Trophoblast cell (in vitro differentiated cells and primary cell): ENCODE measurements around the gene MYO7A.

Source experiments
- DNase-seq, 2 donors: peaks; one replicate each; pipeline ENCODE4 v3.0.0-alpha.2; 2016
- H2AFZ ChIP-seq: 2 replicates; pipeline ENCODE4 v1.6.1; 2013; ENCODE audit warnings: low read length, moderate library complexity, mild to moderate bottlenecking; ENCODE audit not compliant: insufficient read depth, poor library complexity
- H2AK5ac ChIP-seq: 2 replicates; pipeline ENCODE4 v1.6.1; 2013; ENCODE audit warnings: mild to moderate bottlenecking, low read length
- H2BK120ac ChIP-seq: 2 replicates; pipeline ENCODE4 v1.6.1; 2013; ENCODE audit warnings: low read length, mild to moderate bottlenecking, moderate library complexity; ENCODE audit not compliant: insufficient read depth, poor library complexity
- H2BK12ac ChIP-seq: 2 replicates; pipeline ENCODE4 v1.6.1; 2013; ENCODE audit warnings: mild to moderate bottlenecking, low read length, moderate library complexity
- H2BK5ac ChIP-seq: 2 replicates; pipeline ENCODE4 v1.6.1; 2013; ENCODE audit warnings: low read length, low read depth, moderate library complexity, mild to moderate bottlenecking; ENCODE audit not compliant: poor library complexity
- H3K14ac ChIP-seq: 2 replicates; pipeline ENCODE4 v1.6.1; 2013; ENCODE audit warnings: mild to moderate bottlenecking, low read length
- H3K18ac ChIP-seq: 2 replicates; pipeline ENCODE4 v1.6.1; 2013; ENCODE audit warnings: mild to moderate bottlenecking, low read length
- H3K23ac ChIP-seq: 2 replicates; pipeline ENCODE4 v1.6.1; 2013; ENCODE audit warnings: low read length
- H3K27ac ChIP-seq: 2 replicates; pipeline ENCODE4 v1.5.1; 2013; ENCODE audit warnings: low read depth, mild to moderate bottlenecking, inconsistent platforms, low read length, moderate library complexity
- H3K27me3 ChIP-seq: 2 replicates; pipeline ENCODE4 v1.6.1; 2013; ENCODE audit warnings: inconsistent platforms, mild to moderate bottlenecking, low read length, moderate library complexity; ENCODE audit not compliant: insufficient read depth
- H3K36me3 ChIP-seq, 2 experiments: 1 replicate in 1 of 2; 2 replicates in 1 of 2; pipeline ENCODE4 v1.6.1; 2013; ENCODE audit warnings: low read length in 2 of 2, mild to moderate bottlenecking in 2 of 2, moderate library complexity in 1 of 2; ENCODE audit not compliant: insufficient read depth in 2 of 2, control insufficient read depth in 1 of 2
- H3K4ac ChIP-seq: 2 replicates; pipeline ENCODE4 v1.6.1; 2013; ENCODE audit warnings: low read depth, mild to moderate bottlenecking, low read length, moderate library complexity
- H3K4me1 ChIP-seq, 2 experiments: 1 replicate in 1 of 2; 2 replicates in 1 of 2; pipeline ENCODE4 v1.6.1; 2013; ENCODE audit warnings: low read length in 2 of 2, mild to moderate bottlenecking in 2 of 2, moderate library complexity in 1 of 2; ENCODE audit not compliant: insufficient read depth in 2 of 2, control insufficient read depth in 1 of 2
- H3K4me2 ChIP-seq: 2 replicates; pipeline ENCODE4 v1.6.1; 2013; ENCODE audit warnings: inconsistent platforms, mild to moderate bottlenecking, low read length, moderate library complexity
- H3K4me3 ChIP-seq: 2 replicates; pipeline ENCODE4 v1.5.1; 2013; ENCODE audit warnings: mild to moderate bottlenecking, low read depth, low read length, inconsistent platforms
- H3K79me1 ChIP-seq: one replicate; pipeline ENCODE4 v1.6.1; 2013; ENCODE audit warnings: low read length
- H3K79me2 ChIP-seq: 2 replicates; pipeline ENCODE4 v1.6.1; 2013; ENCODE audit warnings: low read length, mild to moderate bottlenecking; ENCODE audit not compliant: control insufficient read depth, insufficient read depth, poor library complexity
- H3K9ac ChIP-seq: 2 replicates; pipeline ENCODE4 v1.6.1; 2013; ENCODE audit warnings: mild to moderate bottlenecking, low read length
- H3K9me3 ChIP-seq: 2 replicates; pipeline ENCODE4 v1.6.1; 2013; ENCODE audit warnings: low read depth, mild to moderate bottlenecking, control low read depth, inconsistent platforms, low read length; ENCODE audit not compliant: insufficient read depth
- H4K12ac ChIP-seq: 2 replicates; pipeline ENCODE4 v1.6.1; 2013; ENCODE audit warnings: low read depth, mild to moderate bottlenecking, low read length, moderate library complexity
- H4K8ac ChIP-seq: 2 replicates; pipeline ENCODE4 v1.6.1; 2013; ENCODE audit warnings: low read depth, mild to moderate bottlenecking, low read length, moderate library complexity
- H4K91ac ChIP-seq: one replicate; pipeline ENCODE4 v1.6.1; 2013; ENCODE audit warnings: low read depth, mild to moderate bottlenecking, low read length, moderate library complexity
- WGBS: extraction: QIAGEN DNeasy Blood & Tissue Kit; methylation state at CpG from one replicate; pipeline ENCODE4 v1.1.7; 2013; ENCODE audit warnings: missing lambda C conversion rate; ENCODE audit not compliant: insufficient read length, insufficient coverage; ENCODE audit errors: extremely low coverage; 5-methylcytosine and 5-hydroxymethylcytosine counted together

MYO7A gene

DNA sequence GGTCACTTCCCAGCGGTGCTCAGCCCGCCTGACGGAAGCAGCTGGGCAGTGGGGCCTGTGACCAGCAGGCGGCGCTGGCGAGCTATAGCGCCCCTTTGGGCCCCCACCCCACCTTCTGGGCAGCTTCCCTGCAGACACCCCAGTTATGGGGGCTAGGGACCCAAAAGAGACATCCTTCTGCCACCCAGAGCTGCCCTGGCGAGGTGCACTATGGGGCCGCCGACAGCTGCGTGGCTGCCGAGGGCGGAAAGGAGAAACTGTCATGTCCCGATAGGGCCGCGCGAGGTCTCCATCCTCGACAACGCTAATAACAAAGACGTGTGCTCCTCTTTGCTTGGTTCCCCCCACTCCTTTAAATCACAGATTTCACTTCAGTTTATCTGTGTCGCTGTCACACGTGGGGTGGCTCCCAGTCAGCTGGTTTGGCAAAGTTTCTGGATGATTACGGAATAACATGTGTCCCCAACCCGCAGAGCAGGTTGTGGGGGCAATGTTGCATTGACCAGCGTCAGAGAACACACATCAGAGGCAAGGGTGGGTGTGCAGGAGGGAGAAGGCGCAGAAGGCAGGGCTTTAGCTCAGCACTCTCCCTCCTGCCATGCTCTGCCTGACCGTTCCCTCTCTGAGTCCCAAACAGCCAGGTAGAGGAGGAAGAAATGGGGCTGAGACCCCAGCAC is 673 bp upstream of the MYO7A start:
- no peak overlapping the region for H3K14ac ChIP-seq
- H2BK120ac ChIP-seq = no peak overlapping the region
- H3K4ac ChIP-seq = no peak overlapping the region
- H2AFZ ChIP-seq = peak overlapping the region; percentile 42
- H3K79me2 ChIP-seq = no peaks in the 10 kb centered on the region
- no peaks in the 10 kb centered on the region for H3K79me1 ChIP-seq
- WGBS = no CpG with 5 or more reads among the region's 27 CpGs
- peaks cover 9 to 10% of the 10 kb centered on the region in 2 experiments for H3K4me1 ChIP-seq
- H3K27me3 ChIP-seq = no peaks in the 10 kb centered on the region
- no peak overlapping the region for H4K12ac ChIP-seq
- H3K9me3 ChIP-seq = peaks cover 2% of the 10 kb centered on the region
- no peak overlapping the region for H3K4me3 ChIP-seq
- H3K18ac ChIP-seq = no peak overlapping the region
- no peak overlapping the region for H3K9ac ChIP-seq
- H3K27ac ChIP-seq = no peak overlapping the region
- no peak overlapping the region for H3K23ac ChIP-seq
- DNase-seq = peak in 1 of 2 donors; percentile 50
- H4K8ac ChIP-seq = no peak overlapping the region
- H3K36me3 ChIP-seq = peaks cover 0 to 1% of the 10 kb centered on the region in 2 experiments
- H3K4me2 ChIP-seq = peak overlapping the region; percentile 67
- H2AK5ac ChIP-seq = no peak overlapping the region
- no peak overlapping the region for H2BK12ac ChIP-seq
- no peak overlapping the region for H2BK5ac ChIP-seq
- no peak overlapping the region for H4K91ac ChIP-seq

DNA sequence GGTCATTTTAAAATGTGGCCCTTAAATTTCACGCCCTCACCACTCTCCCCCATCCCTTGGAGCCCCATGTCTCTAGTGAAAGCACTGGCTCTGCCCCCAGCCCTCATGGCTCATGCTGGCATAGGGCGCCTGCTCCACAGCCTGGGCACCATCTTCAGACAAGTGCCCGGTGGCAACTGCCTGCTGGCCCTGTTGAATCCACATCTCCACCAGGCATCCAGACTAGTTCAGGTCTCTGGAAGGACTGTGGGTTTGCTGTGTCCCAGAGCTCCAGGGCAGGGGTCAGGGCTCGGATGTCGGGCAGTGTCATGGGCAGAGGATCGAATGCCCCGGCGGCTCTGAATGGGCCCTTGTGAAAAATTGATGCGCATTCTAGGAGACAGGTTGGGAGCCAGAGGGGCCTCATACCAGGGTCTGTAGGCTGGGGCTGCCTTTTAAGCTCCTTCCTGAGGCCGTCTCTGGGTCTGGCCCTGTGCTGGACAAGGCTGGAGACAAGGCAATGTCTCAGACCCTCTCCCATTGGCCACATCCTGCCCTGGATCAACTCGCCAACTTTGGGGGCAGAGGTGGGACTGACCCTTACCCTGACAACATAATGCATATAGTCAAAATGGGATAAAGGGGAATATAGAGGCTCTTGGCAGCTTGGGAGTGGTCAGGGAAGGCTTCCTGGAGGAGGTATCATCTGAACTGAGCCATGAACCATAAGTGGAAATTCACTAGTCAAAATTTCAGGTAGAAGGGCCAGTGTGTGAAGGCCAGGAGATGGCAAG is 1.2 kb downstream of the MYO7A start:
- Histone ChIP-seq H2BK5ac (no peak overlapping the region), H3K4ac (no peak overlapping the region), H2BK12ac (no peak overlapping the region), H3K27me3 (no peaks in the 10 kb centered on the region), H3K4me1 (peaks cover 9 to 10% of the 10 kb centered on the region in 2 experiments), H3K4me2 (no peak overlapping the region), H2BK120ac (no peak overlapping the region), H3K9me3 (no peaks in the 10 kb centered on the region), H3K79me2 (no peaks in the 10 kb centered on the region), H3K36me3 (no peaks in the 10 kb centered on the region), H3K14ac (no peak overlapping the region), H4K91ac (no peak overlapping the region), H4K12ac (no peak overlapping the region), H2AK5ac (no peak overlapping the region), H4K8ac (no peak overlapping the region), H3K79me1 (no peaks in the 10 kb centered on the region), H2AFZ (no peak overlapping the region), H3K23ac (no peak overlapping the region), H3K9ac (no peak overlapping the region), H3K27ac (no peak overlapping the region), H3K18ac (no peak overlapping the region), H3K4me3 (no peak overlapping the region)
- no CpG with 5 or more reads among the region's 11 CpGs for WGBS
- DNase-seq = no peak

DNA sequence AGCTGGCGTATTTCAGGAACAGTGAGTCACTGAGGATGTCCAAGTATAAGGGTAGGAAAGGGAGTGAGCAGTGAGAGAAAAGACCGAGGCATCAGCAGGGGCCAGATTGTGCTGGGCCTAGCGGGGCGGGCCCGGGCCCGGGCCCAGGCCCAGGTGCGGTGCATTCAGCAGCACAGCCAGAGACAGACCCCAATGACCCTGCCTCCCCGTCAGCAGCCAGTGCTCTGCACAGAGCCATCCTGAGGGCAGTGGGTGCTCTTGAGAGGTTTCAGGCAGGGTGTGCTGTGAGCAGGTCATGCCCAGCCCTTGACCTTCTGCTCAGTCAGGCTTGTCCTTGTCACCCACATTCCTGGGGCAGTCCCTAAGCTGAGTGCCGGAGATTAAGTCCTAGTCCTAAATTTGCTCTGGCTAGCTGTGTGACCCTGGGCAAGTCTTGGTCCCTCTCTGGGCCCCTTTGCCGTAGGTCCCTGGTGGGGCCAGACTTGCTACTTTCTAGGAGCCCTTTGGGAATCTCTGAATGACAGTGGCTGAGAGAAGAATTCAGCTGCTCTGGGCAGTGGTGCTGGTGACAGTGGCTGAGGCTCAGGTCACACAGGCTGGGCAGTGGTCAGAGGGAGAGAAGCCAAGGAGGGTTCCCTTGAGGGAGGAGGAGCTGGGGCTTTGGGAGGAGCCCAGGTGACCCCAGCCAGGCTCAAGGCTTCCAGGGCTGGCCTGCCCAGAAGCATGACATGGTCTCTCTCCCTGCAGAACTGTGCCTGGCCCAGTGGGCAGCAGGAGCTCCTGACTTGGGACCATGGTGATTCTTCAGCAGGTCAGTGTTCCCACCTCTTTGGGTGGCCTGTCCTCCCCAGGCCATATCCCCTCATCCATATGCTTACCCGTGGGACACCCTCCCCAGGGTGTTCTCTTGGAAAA is 2.1 kb downstream of the MYO7A start:
- Histone ChIP-seq H3K9me3 (no peaks in the 10 kb centered on the region), H2BK12ac (no peak overlapping the region), H4K12ac (no peak overlapping the region), H2BK5ac (no peak overlapping the region), H3K14ac (no peak overlapping the region), H3K36me3 (no peaks in the 10 kb centered on the region), H3K4me1 (peaks cover 9 to 10% of the 10 kb centered on the region in 2 experiments), H2AFZ (no peak overlapping the region), H4K91ac (no peak overlapping the region), H3K23ac (no peak overlapping the region), H3K18ac (no peak overlapping the region), H3K4me2 (no peak overlapping the region), H3K79me1 (no peaks in the 10 kb centered on the region), H3K4ac (no peak overlapping the region), H4K8ac (no peak overlapping the region), H3K9ac (no peak overlapping the region), H2AK5ac (no peak overlapping the region), H3K27me3 (no peaks in the 10 kb centered on the region), H2BK120ac (no peak overlapping the region), H3K79me2 (no peaks in the 10 kb centered on the region), H3K4me3 (no peak overlapping the region), H3K27ac (no peak overlapping the region)
- DNase-seq = peak in 1 of 2 donors; percentile 37
- WGBS = no CpG with 5 or more reads among the region's 11 CpGs

DNA sequence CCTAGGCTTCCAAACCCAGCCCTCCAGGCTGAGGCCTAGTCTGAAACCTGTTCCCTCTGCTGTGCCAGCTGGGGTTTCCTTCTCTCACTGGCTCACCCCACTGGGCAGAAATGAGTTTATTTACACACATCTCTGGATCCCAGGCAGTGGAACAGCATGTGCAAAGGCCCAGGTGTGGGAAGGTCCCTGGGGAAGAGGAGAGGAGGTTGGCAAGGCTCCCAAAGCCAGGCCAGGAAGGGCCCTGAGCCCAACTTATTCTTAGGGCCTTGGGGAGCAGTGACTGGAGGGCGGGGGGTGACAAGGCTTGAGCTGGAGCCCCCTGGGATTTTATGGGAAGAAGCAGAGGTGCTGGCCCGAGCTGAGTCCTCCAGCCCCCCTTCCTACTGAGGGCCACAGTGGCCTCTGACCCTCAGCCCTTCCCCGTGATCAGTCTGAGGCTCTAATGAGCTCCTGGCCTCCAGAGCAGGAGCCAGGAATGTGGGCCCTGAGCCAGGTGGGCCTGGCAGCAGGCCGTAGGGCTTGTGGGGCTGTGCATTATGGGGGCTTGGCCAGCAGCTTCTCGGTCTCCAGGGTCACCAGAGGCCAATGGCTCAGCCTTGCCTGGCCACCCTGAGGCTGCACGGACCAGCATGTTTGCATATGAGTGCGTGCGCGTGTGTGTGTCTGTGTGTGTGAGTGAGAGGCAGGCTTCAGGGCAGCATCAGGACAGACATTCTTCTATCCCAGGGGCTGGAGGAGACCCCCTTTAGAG is 2.9 kb downstream of the MYO7A start:
- Histone ChIP-seq H3K79me1 (no peaks in the 10 kb centered on the region), H2BK5ac (no peak overlapping the region), H3K4me3 (no peak overlapping the region), H2AFZ (no peak overlapping the region), H3K9me3 (no peaks in the 10 kb centered on the region), H2BK120ac (no peak overlapping the region), H3K4ac (no peak overlapping the region), H3K23ac (no peak overlapping the region), H2BK12ac (no peak overlapping the region), H4K8ac (no peak overlapping the region), H3K9ac (no peak overlapping the region), H3K4me2 (no peak overlapping the region), H3K27me3 (no peaks in the 10 kb centered on the region), H4K91ac (no peak overlapping the region), H3K18ac (no peak overlapping the region), H2AK5ac (no peak overlapping the region), H3K4me1 (peaks cover 9 to 10% of the 10 kb centered on the region in 2 experiments), H3K36me3 (no peaks in the 10 kb centered on the region), H3K79me2 (no peaks in the 10 kb centered on the region), H3K14ac (no peak overlapping the region), H4K12ac (no peak overlapping the region), H3K27ac (no peak overlapping the region)
- no CpG with 5 or more reads among the region's 9 CpGs for WGBS
- DNase-seq = peak; percentile 37 to 56
